H9 (cell line): ENCODE results near the gene MEPCE. TPM values are rescaled to one million over a fixed set of nuclear protein-coding genes. Genes with fewer than 3 reads are reported as not detected.
A peak's percentile ranks its signal among the peaks of the same experiment; 100 is the strongest.

Experiments used
- DNase-seq: peaks from one replicate; pipeline ENCODE4 v3.0.0-alpha.2; 2017
- H2AFZ ChIP-seq: one replicate; pipeline ENCODE4 v1.6.1; 2013; ENCODE audit warnings: mild to moderate bottlenecking, low read length, control low read depth, moderate library complexity
- H2AK5ac ChIP-seq: 2 replicates; pipeline ENCODE4 v1.6.1; 2013; ENCODE audit warnings: low read length, control low read depth, mixed read lengths; ENCODE audit not compliant: insufficient read length
- H2BK120ac ChIP-seq: one replicate; pipeline ENCODE4 v1.6.1; 2013; ENCODE audit warnings: low read depth, mild to moderate bottlenecking, low read length, control low read depth, inconsistent platforms; ENCODE audit not compliant: poor library complexity, severe bottlenecking
- H2BK12ac ChIP-seq: 2 replicates; pipeline ENCODE4 v1.6.1; 2013; ENCODE audit warnings: low read length, control low read depth, mixed read lengths, low read depth; ENCODE audit not compliant: insufficient read length
- H2BK15ac ChIP-seq: 2 replicates; pipeline ENCODE4 v1.6.1; 2013; ENCODE audit warnings: low read depth, low read length, control low read depth
- H2BK20ac ChIP-seq: one replicate; pipeline ENCODE4 v1.6.1; 2013; ENCODE audit warnings: low read depth, mild to moderate bottlenecking, low read length, control low read depth, inconsistent platforms; ENCODE audit not compliant: poor library complexity, severe bottlenecking
- H2BK5ac ChIP-seq: 2 replicates; pipeline ENCODE4 v1.6.1; 2013; ENCODE audit warnings: low read length, control low read depth, mixed read lengths; ENCODE audit not compliant: insufficient read length
- H3K14ac ChIP-seq: 2 replicates; pipeline ENCODE4 v1.6.1; 2013; ENCODE audit warnings: low read length, control low read depth; ENCODE audit not compliant: insufficient read depth
- H3K18ac ChIP-seq: 2 replicates; pipeline ENCODE4 v1.6.1; 2013; ENCODE audit warnings: low read depth, mild to moderate bottlenecking, mixed read lengths, low read length, control low read depth; ENCODE audit not compliant: insufficient read length
- H3K23ac ChIP-seq: 2 replicates; pipeline ENCODE4 v1.6.1; 2013; ENCODE audit warnings: low read length, control low read depth, mixed read lengths, low read depth; ENCODE audit not compliant: insufficient read length
- H3K23me2 ChIP-seq: 2 replicates; pipeline ENCODE4 v1.6.1; 2013; ENCODE audit warnings: low read depth, mild to moderate bottlenecking, mixed read lengths, low read length, control low read depth; ENCODE audit not compliant: insufficient read length, poor library complexity, severe bottlenecking
- H3K27ac ChIP-seq: 2 replicates; pipeline ENCODE4 v1.5.1; 2013; ENCODE audit warnings: low read length, control low read depth, mixed read lengths, low read depth; ENCODE audit not compliant: insufficient read length
- H3K27me3 ChIP-seq: 2 replicates; pipeline ENCODE4 v1.6.1; 2013; ENCODE audit warnings: low read length, control low read depth, inconsistent platforms; ENCODE audit not compliant: insufficient read depth
- H3K4ac ChIP-seq: 2 replicates; pipeline ENCODE4 v1.6.1; 2013; ENCODE audit warnings: low read depth, mild to moderate bottlenecking, control low read depth, inconsistent platforms, low read length, moderate library complexity
- H3K4me1 ChIP-seq: 2 replicates; pipeline ENCODE4 v1.6.1; 2013; ENCODE audit warnings: low read length, control low read depth, inconsistent platforms; ENCODE audit not compliant: insufficient read depth
- H3K4me2 ChIP-seq: 2 replicates; pipeline ENCODE4 v1.6.1; 2013; ENCODE audit warnings: low read length, control low read depth, mixed read lengths; ENCODE audit not compliant: insufficient read length, insufficient read depth
- H3K56ac ChIP-seq: 2 replicates; pipeline ENCODE4 v1.6.1; 2013; ENCODE audit warnings: low read depth, mild to moderate bottlenecking, mixed read lengths, low read length, control low read depth; ENCODE audit not compliant: insufficient read length
- H3K79me1 ChIP-seq: 2 replicates; pipeline ENCODE4 v1.6.1; 2013; ENCODE audit warnings: low read depth, mild to moderate bottlenecking, moderate library complexity, low read length, control low read depth, inconsistent platforms; ENCODE audit not compliant: insufficient read depth, poor library complexity, severe bottlenecking
- H3K79me2 ChIP-seq: 2 replicates; pipeline ENCODE4 v1.6.1; 2013; ENCODE audit warnings: low read length, control low read depth, inconsistent platforms; ENCODE audit not compliant: insufficient read depth
- H3K9ac ChIP-seq: 2 replicates; pipeline ENCODE4 v1.6.1; 2013; ENCODE audit warnings: low read length, control low read depth, mixed read lengths; ENCODE audit not compliant: insufficient read length; ENCODE audit errors: extremely low read depth
- H3K9me3 ChIP-seq: one replicate; pipeline ENCODE4 v1.6.1; 2013; ENCODE audit warnings: low read depth, low read length, inconsistent platforms; ENCODE audit not compliant: control insufficient read depth
- H3T11ph ChIP-seq: one replicate; pipeline ENCODE4 v1.6.1; 2013; ENCODE audit warnings: mild to moderate bottlenecking, low read length, control low read depth, inconsistent platforms
- H4K20me1 ChIP-seq: one replicate; pipeline ENCODE4 v1.6.1; 2013; ENCODE audit not compliant: control insufficient read depth, insufficient read length, insufficient read depth
- H4K5ac ChIP-seq: 2 replicates; pipeline ENCODE4 v1.6.1; 2013; ENCODE audit warnings: low read depth, mild to moderate bottlenecking, mixed read lengths, low read length, control low read depth; ENCODE audit not compliant: insufficient read length
- H4K8ac ChIP-seq: replicated peaks from 2 replicates; pipeline ENCODE4 v1.6.1; 2013; ENCODE audit warnings: low read length, control low read depth, mixed read lengths, low read depth; ENCODE audit not compliant: insufficient read length
- H4K91ac ChIP-seq: 2 replicates; pipeline ENCODE4 v1.6.1; 2013; ENCODE audit warnings: low read depth, mild to moderate bottlenecking, moderate library complexity, mixed read lengths, low read length, control low read depth; ENCODE audit not compliant: insufficient read length
- H3K27ac Mint-ChIP-seq, 3 experiments: 2 replicates in 2 of 3; 3 replicates in 1 of 3; pipeline ENCODE4 v1.8.0; 2020 to 2021; ENCODE audit warnings: mixed read lengths in 3 of 3, mild to moderate bottlenecking in 1 of 3, moderate library complexity in 1 of 3
- H3K27me3 Mint-ChIP-seq: 2 replicates; pipeline ENCODE4 v1.8.0; 2021; ENCODE audit warnings: low read depth, mild to moderate bottlenecking, moderate library complexity, mixed read lengths
- H3K36me3 Mint-ChIP-seq, 3 experiments: 2 replicates in 2 of 3; 3 replicates in 1 of 3; pipeline ENCODE4 v1.8.0; 2020 to 2021; ENCODE audit warnings: low read depth in 3 of 3, mixed read lengths in 3 of 3; ENCODE audit not compliant: insufficient read depth in 1 of 3
- H3K4me1 Mint-ChIP-seq, 2 experiments: 2 replicates each; pipeline ENCODE4 v1.8.0; 2020; ENCODE audit warnings: mixed read lengths in 2 of 2
- H3K4me3 Mint-ChIP-seq, 2 experiments: 2 replicates in 1 of 2; 3 replicates in 1 of 2; pipeline ENCODE4 v1.8.0; 2020 to 2021; ENCODE audit warnings: mild to moderate bottlenecking in 2 of 2, mixed read lengths in 2 of 2, moderate library complexity in 1 of 2
- H3K9me3 Mint-ChIP-seq, 2 experiments: 2 replicates in 1 of 2; 3 replicates in 1 of 2; pipeline ENCODE4 v1.8.0; 2020; ENCODE audit warnings: mild to moderate bottlenecking in 2 of 2, mixed read lengths in 2 of 2, moderate library complexity in 1 of 2
- CTCF ChIP-seq: fragments of 200-600 bp; sonication (generic); conservative IDR thresholded peaks from 3 replicates; pipeline ENCODE4 v1.8.0; 2021; ENCODE audit warnings: antibody characterized with exemption, mild to moderate bottlenecking
- WGBS: extraction: QIAGEN DNeasy Blood & Tissue Kit; methylation state at CpG from one replicate; pipeline ENCODE4 v1.1.7; 2013; ENCODE audit warnings: missing lambda C conversion rate, low lambda C conversion rate, mixed read lengths; ENCODE audit not compliant: insufficient read length; ENCODE audit errors: extremely low coverage; 5-methylcytosine and 5-hydroxymethylcytosine counted together
- total RNA-seq: library from RNA; stranded (reverse); gene quantifications from 2 replicates; pipeline ENCODE4 v1.2.1, GENCODE V29; 2021

MEPCE gene
- total RNA-seq, 1 experiment from 2014 or later, result 68.0 TPM

- no peak overlapping the region for H3K18ac ChIP-seq
- H4K20me1 ChIP-seq, result peaks cover 4% of the 10 kb centered on the region
- Mint-ChIP-seq H3K27me3 (peaks cover 7% of the 10 kb centered on the region), H3K36me3 (peaks cover 0 to 3% (median 0%) of the 10 kb centered on the region in 3 experiments; a peak in 1 of 7 replicates), H3K4me3 (0 out of 5 replicates have a peak overlapping the region, but pooled peaks of 1 of the 2 experiments have one; percentile 14), H3K9me3 (no peaks in the 10 kb centered on the region), H3K4me1 (peaks cover 8 to 14% of the 10 kb centered on the region in 2 experiments; a peak in 3 of 4 replicates), H3K27ac (no peak overlapping the region)
- no peak overlapping the region for H2BK5ac ChIP-seq
- no peak overlapping the region for H2BK120ac ChIP-seq
- H2AK5ac ChIP-seq, result no peak overlapping the region
- H3K9ac ChIP-seq, result no peak overlapping the region
- no peak overlapping the region for H4K5ac ChIP-seq
- no peak overlapping the region for H3K23ac ChIP-seq
- H3K9me3 ChIP-seq, result no peaks in the 10 kb centered on the region
- TF ChIP-seq CTCF, result no peak
- no peak overlapping the region for H2BK20ac ChIP-seq
- no peak overlapping the region for H3K27ac ChIP-seq
- WGBS, result no CpG with 5 or more reads among the region's 8 CpGs
- H3K14ac ChIP-seq, result no peak overlapping the region
- H3K4me2 ChIP-seq, result no peak overlapping the region
- H3T11ph ChIP-seq, result no peak overlapping the region
- no peak overlapping the region for H2BK12ac ChIP-seq
- H3K27me3 ChIP-seq, result no peaks in the 10 kb centered on the region
- H3K4ac ChIP-seq, result no peak overlapping the region
- H3K23me2 ChIP-seq, result no peaks in the 10 kb centered on the region
- no peaks in the 10 kb centered on the region for H3K79me2 ChIP-seq
- no peak overlapping the region for H4K8ac ChIP-seq
- no peak overlapping the region for H2BK15ac ChIP-seq
- no peak overlapping the region for H3K56ac ChIP-seq
- no peaks in the 10 kb centered on the region for H3K79me1 ChIP-seq
- H3K4me1 ChIP-seq, result no peaks in the 10 kb centered on the region
- no peak overlapping the region for H4K91ac ChIP-seq
- no peak for DNase-seq
- no peak overlapping the region for H2AFZ ChIP-seq
These were observed 35.7 kb downstream of the MEPCE start for GRCh38 chr7:100465299-100465698.
